ENCODE results near the gene ALKBH1.

- TF ChIP-seq CTCF (IDR thresholded peaks at IDR 0.05) = no peak
- TF ChIP-seq POLR2A (IDR thresholded peaks at IDR 0.05) = no peak
These were observed 62.1 kb downstream of the ALKBH1 start for GRCh38 chr14:77645520-77646230.
